ENCODE measurements around the gene PANK1.

Gene PANK1

DNA sequence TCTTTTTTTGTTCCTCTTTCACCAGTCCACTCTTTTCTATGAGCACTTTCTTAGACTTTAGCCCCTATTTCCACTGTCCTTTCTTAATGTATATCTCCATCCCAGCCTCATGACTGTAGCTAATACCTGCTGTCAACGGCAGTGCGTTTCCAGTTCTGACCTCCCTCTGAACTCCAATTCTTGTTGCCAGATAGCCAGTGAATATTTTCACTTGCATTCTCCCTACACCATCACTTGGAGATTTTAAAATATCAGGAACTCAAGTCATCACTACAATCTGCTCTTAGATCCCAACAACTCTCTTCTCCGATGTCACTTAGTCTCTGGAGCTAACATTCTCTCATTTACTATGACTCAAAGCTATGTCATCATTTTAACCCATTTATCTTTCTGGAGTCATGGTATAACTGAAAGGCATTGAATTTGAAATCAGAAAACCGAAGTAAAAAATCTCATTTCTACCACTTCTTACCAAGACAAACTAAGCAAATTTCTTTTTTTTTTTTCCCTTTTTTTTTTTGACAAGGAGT lies 104.6 kb downstream of the PANK1 start:
- TF ChIP-seq, protein P1, sequence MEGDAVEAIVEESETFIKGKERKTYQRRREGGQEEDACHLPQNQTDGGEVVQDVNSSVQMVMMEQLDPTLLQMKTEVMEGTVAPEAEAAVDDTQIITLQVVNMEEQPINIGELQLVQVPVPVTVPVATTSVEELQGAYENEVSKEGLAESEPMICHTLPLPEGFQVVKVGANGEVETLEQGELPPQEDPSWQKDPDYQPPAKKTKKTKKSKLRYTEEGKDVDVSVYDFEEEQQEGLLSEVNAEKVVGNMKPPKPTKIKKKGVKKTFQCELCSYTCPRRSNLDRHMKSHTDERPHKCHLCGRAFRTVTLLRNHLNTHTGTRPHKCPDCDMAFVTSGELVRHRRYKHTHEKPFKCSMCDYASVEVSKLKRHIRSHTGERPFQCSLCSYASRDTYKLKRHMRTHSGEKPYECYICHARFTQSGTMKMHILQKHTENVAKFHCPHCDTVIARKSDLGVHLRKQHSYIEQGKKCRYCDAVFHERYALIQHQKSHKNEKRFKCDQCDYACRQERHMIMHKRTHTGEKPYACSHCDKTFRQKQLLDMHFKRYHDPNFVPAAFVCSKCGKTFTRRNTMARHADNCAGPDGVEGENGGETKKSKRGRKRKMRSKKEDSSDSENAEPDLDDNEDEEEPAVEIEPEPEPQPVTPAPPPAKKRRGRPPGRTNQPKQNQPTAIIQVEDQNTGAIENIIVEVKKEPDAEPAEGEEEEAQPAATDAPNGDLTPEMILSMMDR (IDR thresholded peaks at IDR 0.05), result no peak

DNA sequence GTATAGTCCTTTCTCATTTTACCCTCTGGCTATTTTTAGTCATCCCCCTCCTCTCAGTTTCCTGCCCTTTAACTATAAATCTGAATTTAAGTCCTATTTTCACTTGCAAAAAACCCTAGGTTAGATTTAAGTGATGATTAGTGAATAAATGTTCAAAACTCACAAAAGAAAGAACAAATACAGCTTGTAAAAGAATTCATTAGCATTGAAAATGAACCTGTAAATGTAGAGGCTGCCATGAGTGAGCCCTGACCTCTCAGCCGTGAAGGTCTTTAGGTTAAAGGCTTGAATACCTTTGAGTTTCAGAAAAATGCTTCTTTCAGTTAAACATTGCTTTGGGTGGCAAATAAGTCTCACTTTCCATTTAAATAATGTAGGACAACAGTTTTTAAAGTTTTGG lies 107.7 kb downstream of the PANK1 start:
- TF ChIP-seq, protein P1 (IDR thresholded peaks at IDR 0.05), result no peak

DNA sequence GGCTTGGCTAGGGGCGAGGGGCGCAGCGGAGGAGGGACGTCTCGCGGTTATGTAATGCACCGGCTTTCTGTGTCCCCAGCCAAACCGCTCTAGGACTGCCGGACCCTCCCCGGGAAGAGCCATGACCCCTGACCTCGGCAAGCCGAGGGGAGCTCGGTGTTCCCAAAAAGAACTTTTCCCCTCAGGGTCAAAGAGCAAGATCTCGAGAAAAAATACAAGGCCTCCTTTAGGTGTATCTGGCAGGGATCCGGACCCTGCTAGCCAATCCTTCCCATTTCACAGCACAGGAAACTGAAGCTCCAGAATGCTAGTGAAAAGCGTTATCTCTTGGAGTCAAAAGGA lies 109.1 kb downstream of the PANK1 start:
- TF ChIP-seq, protein P1 (IDR thresholded peaks at IDR 0.05), result no peak

DNA sequence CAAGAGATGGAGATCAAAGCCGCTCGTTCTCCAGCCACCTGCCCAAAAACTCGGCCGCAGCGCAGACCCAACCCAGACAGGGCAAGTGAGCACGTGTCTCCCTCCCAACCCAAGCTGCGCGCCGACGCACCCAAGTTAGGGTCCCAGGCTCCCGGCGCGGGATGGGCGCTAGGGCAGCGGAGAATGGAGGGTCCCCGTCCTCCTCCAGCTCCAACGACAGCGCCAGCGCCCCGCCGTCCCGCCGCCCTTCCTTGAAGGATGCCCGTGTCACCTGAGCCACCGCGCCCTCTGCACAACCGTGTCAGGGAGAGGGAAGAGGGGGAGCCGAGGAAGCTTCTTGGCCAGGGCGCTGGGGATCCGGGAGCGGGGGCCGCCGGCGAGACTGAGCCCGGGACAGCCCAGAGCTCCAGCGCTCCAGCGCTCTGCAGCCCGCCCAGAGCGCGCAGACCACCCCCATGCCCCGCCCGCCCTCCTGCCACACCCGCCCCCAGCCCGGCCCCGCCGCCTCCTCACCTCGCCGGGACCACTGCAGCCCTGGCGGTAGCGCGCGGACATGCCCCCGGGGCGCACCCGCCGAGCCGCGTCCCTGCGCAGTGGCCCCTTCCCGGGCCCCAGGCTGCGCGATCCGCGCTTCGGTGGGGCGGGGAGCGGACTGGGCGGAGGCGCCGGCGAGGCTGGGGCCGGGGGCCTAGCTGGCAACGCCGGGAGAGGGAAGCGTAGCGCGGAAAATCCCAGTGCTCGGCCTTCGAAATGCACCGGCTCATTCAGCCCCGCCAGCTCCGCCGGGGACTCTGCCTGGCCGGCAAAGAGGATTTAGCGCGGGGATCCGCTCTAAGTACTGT lies 109.7 kb downstream of the PANK1 start, which contains the start of gene SLC16A12:
Gene SLC16A12 (minus strand): TSS at position 424 of the 842 bp plus-strand sequence. CDS start 73,016 bp downstream, outside the sequence.
- TF ChIP-seq, protein P1 (IDR thresholded peaks at IDR 0.05), result no peak

DNA sequence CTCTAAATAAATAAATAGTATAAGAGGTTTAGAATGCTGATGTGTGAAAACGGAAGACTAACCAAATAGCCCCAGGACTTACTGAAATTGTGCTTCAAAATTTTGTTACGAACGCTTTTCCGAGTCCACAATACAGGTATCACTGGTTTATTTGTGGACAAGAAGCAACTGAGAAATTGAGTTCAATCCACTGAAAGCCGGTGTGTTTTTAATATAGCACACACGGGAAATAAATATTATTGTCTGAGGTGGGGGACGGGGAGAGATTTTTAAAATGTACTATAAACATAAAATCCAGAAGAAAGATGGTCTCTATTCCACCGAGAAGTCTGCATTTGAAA lies 110.2 kb downstream of the PANK1 start:
- TF ChIP-seq, protein P1 (IDR thresholded peaks at IDR 0.05), result no peak

All from LNCAP (cell line).